ENCODE results near the gene MACROD2.

Gene MACROD2

DNA sequence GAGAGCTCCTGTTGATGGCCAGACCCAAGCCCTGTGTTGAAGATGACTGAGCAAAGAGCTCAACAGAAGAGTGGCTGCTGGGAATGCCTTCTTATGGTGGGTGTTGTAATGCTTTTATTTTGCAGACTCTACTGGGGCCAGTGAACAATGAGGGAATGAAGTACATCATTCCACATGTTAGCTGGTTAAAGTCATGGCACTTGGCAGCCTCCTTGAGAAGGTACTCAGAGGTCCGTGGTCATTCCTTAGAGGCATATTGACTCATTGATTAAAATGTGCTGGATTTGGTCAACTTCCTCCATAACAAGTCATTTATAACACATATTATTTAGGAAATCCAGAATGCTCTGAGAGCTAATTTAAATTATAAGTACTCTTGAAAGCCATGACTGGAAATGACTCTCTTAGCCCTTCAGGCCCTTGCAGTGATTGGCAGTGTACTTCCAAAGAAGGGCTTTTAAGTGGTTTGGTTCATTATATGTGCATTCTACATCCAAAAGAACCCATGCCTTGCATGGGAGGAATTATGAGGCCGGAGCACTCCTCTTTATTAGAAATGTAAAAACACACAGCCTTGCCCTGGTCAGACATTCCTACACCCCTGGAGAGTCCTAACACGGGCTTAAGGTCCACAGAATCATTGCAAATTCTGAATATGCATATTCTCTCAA lies 1601.0 kb downstream of the MACROD2 start:
- DNase-seq (ENCODE audit: low read depth): no peak

GRCh38 chr20:15597306-15597705 lies 1602.0 kb downstream of the MACROD2 start:
- no peak for DNase-seq (ENCODE audit: low read depth)

GRCh38 chr20:15599961-15600360 lies 1604.6 kb downstream of the MACROD2 start:
- DNase-seq (ENCODE audit: low read depth): no peak

- DNase-seq (ENCODE audit: low read depth): no peak
These were observed 1605.2 kb downstream of the MACROD2 start for GRCh38 chr20:15600565-15600964.

GRCh38 chr20:15603506-15603905 lies 1608.2 kb downstream of the MACROD2 start:
- DNase-seq (ENCODE audit: low read depth): no peak

- DNase-seq (ENCODE audit: low read depth): no peak
These were observed 1608.9 kb downstream of the MACROD2 start for GRCh38 chr20:15603978-15604805.

GRCh38 chr20:15609921-15610320 lies 1614.6 kb downstream of the MACROD2 start:
- no peak for DNase-seq (ENCODE audit: low read depth)

DNA sequence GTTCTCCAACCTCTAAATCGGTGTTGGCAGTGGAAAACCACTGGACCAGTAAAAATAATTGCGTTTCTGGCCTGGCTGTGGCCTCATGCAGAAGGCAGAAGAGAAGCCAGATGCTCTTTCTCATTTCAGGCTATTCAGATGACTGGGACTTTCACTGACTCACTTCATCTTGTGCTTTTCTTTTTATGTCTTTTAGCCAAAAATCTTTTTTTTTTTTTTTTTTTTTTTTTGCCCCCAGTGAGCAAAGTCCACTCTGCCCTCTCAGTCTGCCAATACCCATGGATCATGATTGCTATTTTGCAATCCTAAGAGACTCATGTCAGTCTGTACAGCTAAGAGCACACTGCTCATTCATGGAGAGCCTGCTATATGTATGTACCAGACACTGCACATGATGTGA lies 1615.5 kb downstream of the MACROD2 start:
- DNase-seq (ENCODE audit: low read depth): peak; percentile 21

DNA sequence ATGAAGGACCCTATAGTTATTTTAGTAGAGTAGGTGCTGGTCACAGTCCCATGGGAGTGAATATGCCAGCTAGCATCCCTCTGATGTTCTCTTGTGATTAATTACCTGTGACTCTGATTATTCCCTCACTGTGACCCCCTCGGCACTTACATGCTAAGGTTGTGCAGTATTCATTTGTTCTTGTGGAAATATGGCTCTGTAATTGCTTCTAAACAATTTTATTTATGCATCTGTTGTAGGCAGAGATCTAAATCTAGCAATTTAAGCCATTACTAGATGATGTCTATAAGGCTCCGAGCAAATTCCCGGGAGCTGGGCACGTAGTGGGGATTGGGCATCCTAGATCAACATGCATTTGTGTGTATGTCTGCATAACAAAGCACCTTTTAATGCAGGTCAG lies 1616.2 kb downstream of the MACROD2 start:
- DNase-seq (ENCODE audit: low read depth): no peak

DNA sequence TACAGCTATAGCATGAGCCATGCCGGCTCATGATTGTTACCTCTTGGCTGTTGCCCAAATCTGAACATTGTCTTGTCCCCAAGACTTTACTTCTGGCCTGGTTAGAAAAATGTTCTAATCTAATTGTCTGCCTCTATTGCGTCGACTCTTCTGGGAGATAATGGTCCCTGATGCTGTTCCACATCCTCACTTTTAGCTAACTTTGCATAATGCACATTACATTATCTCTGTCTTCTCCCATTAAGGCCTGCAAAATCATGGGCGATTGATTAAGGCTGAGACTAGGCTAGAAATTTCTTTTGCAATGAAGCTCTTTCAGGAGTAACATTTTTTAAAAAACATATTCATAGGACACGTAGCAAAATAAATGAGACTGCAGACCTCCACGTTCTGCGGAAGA lies 1616.9 kb downstream of the MACROD2 start:
- no peak for DNase-seq (ENCODE audit: low read depth)

GRCh38 chr20:15612769-15613168 lies 1617.5 kb downstream of the MACROD2 start:
- DNase-seq (ENCODE audit: low read depth): no peak

DNA sequence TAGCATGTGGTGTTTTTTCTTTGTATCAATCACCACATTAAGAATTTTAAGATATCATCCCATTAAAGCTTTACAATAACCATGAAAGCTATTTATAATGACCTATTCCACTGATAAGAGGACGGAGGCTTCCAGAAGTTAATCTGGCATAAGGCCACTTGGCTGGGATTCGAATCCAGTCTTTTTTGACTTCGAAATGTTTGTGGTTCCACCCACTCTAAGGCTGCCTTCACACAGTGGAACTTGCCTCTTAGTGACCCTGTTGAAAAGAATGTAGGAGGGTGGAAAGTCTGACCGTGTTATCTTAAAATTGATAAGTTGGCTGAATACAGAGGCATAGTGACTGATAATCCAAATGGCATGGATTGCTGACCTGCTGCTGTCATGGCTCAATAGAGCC lies 1618.2 kb downstream of the MACROD2 start:
- peak; percentile 21 for DNase-seq (ENCODE audit: low read depth)

- no peak for DNase-seq (ENCODE audit: low read depth)
These were observed 1621.3 kb downstream of the MACROD2 start for GRCh38 chr20:15616626-15617025.

- no peak for DNase-seq (ENCODE audit: low read depth)
These were observed 1622.8 kb downstream of the MACROD2 start for GRCh38 chr20:15618110-15618509.

DNA sequence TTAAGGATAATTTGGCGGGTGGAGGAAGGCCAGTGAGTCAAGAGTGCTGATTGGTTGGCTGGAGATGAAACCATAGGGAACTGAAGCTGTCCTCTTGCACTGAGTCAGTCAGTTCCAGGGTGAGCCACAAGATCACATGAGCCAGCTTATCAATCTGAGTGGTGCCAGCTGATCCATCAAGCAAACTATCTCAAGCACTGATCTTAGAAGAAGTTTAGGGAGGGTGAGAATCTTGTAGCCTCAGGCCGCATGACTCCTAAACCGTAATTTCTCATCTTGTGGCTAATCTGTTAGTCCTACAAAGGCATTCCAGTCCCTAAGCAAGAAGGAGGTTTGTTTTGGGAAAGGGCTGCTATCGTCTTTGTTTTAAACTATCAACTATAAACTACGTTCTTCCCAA lies 1623.6 kb downstream of the MACROD2 start:
- DNase-seq (ENCODE audit: low read depth): no peak

DNA sequence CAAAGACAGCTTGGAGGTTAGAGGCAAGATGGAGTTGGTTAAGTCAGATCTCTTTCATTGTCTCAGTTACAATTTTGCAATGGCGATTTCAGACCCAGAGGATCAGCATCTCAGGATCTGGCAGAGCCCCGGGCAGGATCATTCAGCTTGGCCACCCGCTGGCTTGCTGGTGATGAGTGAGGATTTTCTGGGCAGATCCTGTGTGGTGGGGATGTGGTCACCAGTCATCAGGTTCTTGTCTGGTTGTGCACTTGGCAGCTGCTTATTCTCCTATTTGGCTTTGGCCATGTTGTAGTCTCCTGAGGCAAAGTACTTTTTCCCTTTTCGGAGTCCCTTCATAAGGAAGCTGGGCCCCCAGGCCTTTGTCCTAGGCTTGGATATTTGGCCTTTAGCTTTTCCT lies 1624.0 kb downstream of the MACROD2 start:
- DNase-seq (ENCODE audit: low read depth): no peak

DNA sequence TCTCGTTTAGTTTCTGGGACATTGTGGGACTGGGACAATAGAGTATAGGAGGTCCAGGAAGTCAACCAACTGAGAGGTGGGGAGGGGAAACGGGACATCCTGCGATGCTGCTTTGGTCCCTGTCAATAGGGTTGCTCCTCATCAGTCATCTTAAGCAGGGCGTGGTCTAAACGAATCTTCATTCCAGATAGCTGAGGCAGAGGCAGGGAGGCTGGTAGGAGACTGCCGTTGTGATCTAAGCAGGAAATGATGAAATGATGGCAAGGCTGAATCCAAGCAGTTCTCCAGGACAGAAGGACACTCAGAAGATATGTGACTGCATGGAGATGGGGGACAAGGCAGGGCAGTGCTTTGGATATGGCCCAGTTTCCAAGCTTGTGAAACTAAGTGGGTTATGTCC lies 1624.5 kb downstream of the MACROD2 start:
- DNase-seq (ENCODE audit: low read depth): no peak

DNA sequence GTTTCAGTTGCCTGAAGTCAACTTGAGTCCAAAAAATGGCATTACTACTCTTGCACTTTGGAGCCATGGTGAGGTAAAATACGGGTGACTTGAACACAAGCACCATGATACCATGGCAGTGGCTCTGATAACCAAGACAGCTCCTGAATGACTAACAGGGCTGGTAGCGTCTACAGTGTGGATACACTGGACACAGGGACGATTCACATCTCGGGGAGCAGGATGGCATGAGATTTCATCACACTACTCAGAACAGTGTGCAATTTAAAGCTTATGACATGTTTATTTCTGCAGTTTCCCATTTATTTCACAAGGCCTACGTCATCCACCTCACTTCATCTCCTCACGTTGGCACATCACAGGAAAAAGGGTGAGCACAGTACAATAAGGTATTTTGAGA lies 1627.1 kb downstream of the MACROD2 start:
- no peak for DNase-seq (ENCODE audit: low read depth)

GRCh38 chr20:15623215-15623614 lies 1627.9 kb downstream of the MACROD2 start:
- DNase-seq (ENCODE audit: low read depth): no peak

GRCh38 chr20:15625981-15626380 lies 1630.7 kb downstream of the MACROD2 start:
- no peak for DNase-seq (ENCODE audit: low read depth)

GRCh38 chr20:15627089-15627488 lies 1631.8 kb downstream of the MACROD2 start:
- no peak for DNase-seq (ENCODE audit: low read depth)

DNA sequence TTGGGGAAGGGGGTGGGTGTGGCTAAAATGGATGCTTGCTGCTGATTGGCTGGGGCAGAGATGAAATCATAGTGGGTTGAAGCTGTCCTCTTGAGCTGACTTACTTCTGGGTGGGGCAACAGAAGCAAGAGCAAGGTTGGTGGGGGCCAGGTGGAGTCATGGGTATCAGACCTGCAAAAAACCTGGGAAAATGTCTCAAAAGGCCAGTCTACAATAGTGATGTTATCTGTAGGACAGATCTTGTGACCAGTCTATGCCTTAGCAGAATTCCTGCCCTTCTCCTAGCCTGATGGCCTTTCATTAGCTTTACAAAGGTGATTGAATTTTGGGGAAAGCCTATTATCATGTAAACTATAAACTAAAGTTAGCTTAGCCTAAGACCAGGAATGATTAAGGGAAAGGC lies 1632.2 kb downstream of the MACROD2 start:
- DNase-seq (ENCODE audit: low read depth): no peak

DNA sequence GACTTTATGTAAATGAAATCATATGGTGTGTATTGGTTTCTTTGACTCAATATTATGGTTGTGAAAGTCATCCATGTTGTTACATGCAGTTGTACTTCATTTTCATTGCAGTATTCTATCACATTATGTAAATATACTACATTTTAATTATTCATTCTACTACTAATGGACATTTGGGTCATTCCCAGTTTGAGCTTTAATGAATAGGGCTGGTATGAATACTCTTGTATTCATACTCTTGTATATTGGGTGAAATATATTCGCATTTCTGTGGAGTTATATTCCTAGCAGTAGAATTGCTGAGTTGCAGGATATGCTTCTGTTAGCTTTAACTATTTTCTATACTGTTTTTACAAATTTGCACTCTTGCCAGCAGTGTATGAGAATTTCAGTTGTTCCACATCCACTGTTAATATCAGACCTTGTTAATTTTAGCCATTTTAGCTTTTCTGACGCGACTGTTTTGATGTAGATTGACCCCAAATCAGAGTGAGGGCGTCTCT lies 1633.6 kb downstream of the MACROD2 start:
- DNase-seq (ENCODE audit: low read depth): no peak

Data from stromal cell of bone marrow (primary cell).